HEK293 (cell line): ENCODE measurements around the gene SZT2.

Experiments
- CTCF ChIA-PET: fragments of 350-600 bp; formaldehyde crosslinking; extraction: SDS; loops from one replicate; lab custom pipeline; 2021; ENCODE audit warnings: antibody characterized with exemption; lab: Yijun Ruan, JAX
- POLR2A ChIA-PET: fragments of 300-600 bp; formaldehyde crosslinking; extraction: SDS; loops from one replicate; lab custom pipeline; 2020; ENCODE audit warnings: antibody characterized with exemption, inconsistent platforms; lab: Yijun Ruan, JAX
- H3K27ac ChIP-seq: fragments of 200-500 bp; sonication (Bioruptor generic); 2 replicates; pipeline ENCODE4 v1.5.1; 2014; ENCODE audit warnings: low read depth, low read length, control low read depth, inconsistent platforms; ENCODE audit errors: extremely low read depth
- H3K36me3 ChIP-seq, 2 experiments: fragments of 200-500 bp in 1 of 2; sonication (Bioruptor generic) in 1 of 2; 1 replicate in 1 of 2; 2 replicates in 1 of 2; pipeline ENCODE4 v1.5.1; 2014 to 2017; ENCODE audit warnings: inconsistent platforms in 2 of 2, low read length in 2 of 2; ENCODE audit not compliant: control insufficient read depth in 2 of 2, insufficient read depth in 1 of 2
- H3K4me1 ChIP-seq: fragments of 200-500 bp; sonication (Bioruptor generic); 2 replicates; pipeline ENCODE4 v1.5.1; 2014; ENCODE audit warnings: mild to moderate bottlenecking, low read length, inconsistent platforms; ENCODE audit not compliant: control insufficient read depth, insufficient read depth
- H3K4me3 ChIP-seq: 2 replicates; pipeline ENCODE4 v1.5.1; 2011; ENCODE audit warnings: low read depth, mild to moderate bottlenecking, control low read depth, low read length, moderate library complexity
- H3K9me3 ChIP-seq: fragments of 200-500 bp; sonication (Bioruptor generic); 2 replicates; pipeline ENCODE4 v1.5.1; 2014; ENCODE audit warnings: low read depth, low read length, inconsistent platforms; ENCODE audit not compliant: control insufficient read depth, insufficient read depth
- KLF7 ChIP-seq: fragments of 450-650 bp; formaldehyde crosslinking; IDR thresholded peaks from 2 replicates; pipeline ENCODE4 v1.5.1; 2016; ENCODE audit warnings: missing biosample characterization, missing genetic modification characterization, borderline replicate concordance
- MZF1 ChIP-seq: fragments of 450-650 bp; formaldehyde crosslinking; IDR thresholded peaks from 2 replicates; pipeline ENCODE4 v1.5.1; 2017; ENCODE audit warnings: missing biosample characterization, missing genetic modification characterization, borderline replicate concordance
- WT1 ChIP-seq: fragments of 450-650 bp; formaldehyde crosslinking; IDR thresholded peaks from 2 replicates; pipeline ENCODE4 v1.5.1; 2016; ENCODE audit warnings: missing biosample characterization, missing genetic modification characterization
- ZEB2 ChIP-seq: fragments of 450-650 bp; formaldehyde crosslinking; IDR thresholded peaks from 2 replicates; pipeline ENCODE4 v1.5.1; 2016; ENCODE audit warnings: missing biosample characterization, missing genetic modification characterization
- ZFP37 ChIP-seq: fragments of 450-650 bp; formaldehyde crosslinking; IDR thresholded peaks from 2 replicates; pipeline ENCODE4 v1.5.1; 2016; ENCODE audit warnings: missing biosample characterization, missing genetic modification characterization
- ZFP41 ChIP-seq: fragments of 450-650 bp; formaldehyde crosslinking; IDR thresholded peaks from 2 replicates; pipeline ENCODE4 v1.5.1; 2016; ENCODE audit warnings: missing biosample characterization, missing genetic modification characterization, borderline replicate concordance
- ZNF169 ChIP-seq: fragments of 450-650 bp; formaldehyde crosslinking; IDR thresholded peaks from 2 replicates; pipeline ENCODE4 v1.5.1; 2016; ENCODE audit warnings: missing biosample characterization, missing genetic modification characterization
- ZNF26 ChIP-seq: fragments of 450-650 bp; formaldehyde crosslinking; IDR thresholded peaks from 2 replicates; pipeline ENCODE4 v1.5.1; 2016; ENCODE audit warnings: missing biosample characterization, missing genetic modification characterization
- ZNF394 ChIP-seq: fragments of 450-650 bp; formaldehyde crosslinking; IDR thresholded peaks from 2 replicates; pipeline ENCODE4 v1.5.1; 2016; ENCODE audit warnings: missing biosample characterization, missing genetic modification characterization, mild to moderate bottlenecking, moderate library complexity, borderline replicate concordance
- ZNF433 ChIP-seq: fragments of 450-650 bp; formaldehyde crosslinking; IDR thresholded peaks from 2 replicates; pipeline ENCODE4 v1.5.1; 2016; ENCODE audit warnings: missing biosample characterization, missing genetic modification characterization, low read depth
- ZNF513 ChIP-seq: fragments of 450-650 bp; IDR thresholded peaks from 2 replicates; pipeline ENCODE4 v1.5.1; 2018; ENCODE audit warnings: missing biosample characterization, missing genetic modification characterization
- ZNF571 ChIP-seq: fragments of 450-650 bp; formaldehyde crosslinking; IDR thresholded peaks from 2 replicates; pipeline ENCODE4 v1.5.0; 2017; ENCODE audit warnings: missing biosample characterization, missing genetic modification characterization
- ZNF623 ChIP-seq: fragments of 450-650 bp; formaldehyde crosslinking; IDR thresholded peaks from 2 replicates; pipeline ENCODE4 v1.5.1; 2016; ENCODE audit warnings: missing biosample characterization, missing genetic modification characterization
- ZNF629 ChIP-seq: fragments of 450-650 bp; formaldehyde crosslinking; IDR thresholded peaks from 2 replicates; pipeline ENCODE4 v1.5.1; 2017; ENCODE audit warnings: missing biosample characterization, missing genetic modification characterization
- ZNF639 ChIP-seq: fragments of 450-650 bp; formaldehyde crosslinking; IDR thresholded peaks from 2 replicates; pipeline ENCODE4 v1.5.1; 2016; ENCODE audit warnings: missing biosample characterization, missing genetic modification characterization
- ZNF664 ChIP-seq: fragments of 450-650 bp; formaldehyde crosslinking; IDR thresholded peaks from 2 replicates; pipeline ENCODE4 v1.5.1; 2016; ENCODE audit warnings: missing biosample characterization, missing genetic modification characterization
- ZNF701 ChIP-seq: fragments of 450-650 bp; formaldehyde crosslinking; IDR thresholded peaks from 2 replicates; pipeline ENCODE4 v1.5.1; 2016; ENCODE audit warnings: missing biosample characterization, missing genetic modification characterization
- ZNF704 ChIP-seq: fragments of 450-650 bp; formaldehyde crosslinking; IDR thresholded peaks from 2 replicates; pipeline ENCODE4 v1.5.1; 2016; ENCODE audit warnings: missing biosample characterization, missing genetic modification characterization
- ZNF830 ChIP-seq: fragments of 450-650 bp; IDR thresholded peaks from 2 replicates; pipeline ENCODE4 v1.5.0; 2018; ENCODE audit warnings: missing biosample characterization, missing genetic modification characterization, low read depth, mild to moderate bottlenecking, moderate library complexity
- ZSCAN4 ChIP-seq: fragments of 450-650 bp; formaldehyde crosslinking; IDR thresholded peaks from 2 replicates; pipeline ENCODE4 v1.5.1; 2017; ENCODE audit warnings: missing biosample characterization, missing genetic modification characterization

Gene SZT2

GRCh38 chr1:43492826-43493225 is 103.1 kb downstream of the SZT2 start:
- H3K27ac ChIP-seq: no peak overlapping the region
- no peaks in the 10 kb centered on the region for H3K36me3 ChIP-seq
- TF ChIP-seq ZNF664 (tag by site-specific recombination) (no peak), ZNF571 (no peak), ZNF513 (no peak), KLF7 (tag by site-specific recombination) (no peak), ZNF701 (tag by site-specific recombination) (no peak), ZFP41 (tag by site-specific recombination) (no peak), ZNF394 (no peak), WT1 (no peak), ZNF830 (tag by site-specific recombination) (no peak), ZSCAN4 (tag by site-specific recombination) (no peak), ZNF704 (no peak), ZNF623 (tag by site-specific recombination) (no peak), ZNF639 (tag by site-specific recombination) (no peak), ZNF169 (tag by site-specific recombination) (no peak), MZF1 (tag by site-specific recombination) (no peak), ZNF433 (no peak), ZFP37 (tag by site-specific recombination) (no peak), ZNF629 (no peak), ZNF26 (tag by site-specific recombination) (no peak), ZEB2 (tag by site-specific recombination) (no peak)
- ChIA-PET CTCF (no interaction called here), POLR2A (no interaction called here)
- H3K4me1 ChIP-seq: no peaks in the 10 kb centered on the region
- H3K4me3 ChIP-seq: no peak overlapping the region
- no peaks in the 10 kb centered on the region for H3K9me3 ChIP-seq
